Left ventricle myocardium inferior (tissue), 1 donor: ENCODE measurements around the gene C1orf21. TPM values are rescaled to one million over a fixed set of nuclear protein-coding genes. Genes with fewer than 3 reads are reported as not detected.

ENCODE experiments used
- DNase-seq: peaks from one replicate; pipeline ENCODE4 v3.0.0-alpha.2; 2020
- H3K27ac ChIP-seq: fragments of 200-600 bp; replicated peaks from 2 replicates; pipeline ENCODE4 v1.8.0; 2021
- H3K27me3 ChIP-seq: fragments of 200-600 bp; 2 replicates; pipeline ENCODE4 v1.8.0; 2021; ENCODE audit warnings: low read depth
- H3K36me3 ChIP-seq: fragments of 200-600 bp; 2 replicates; pipeline ENCODE4 v1.8.0; 2021
- H3K4me1 ChIP-seq: fragments of 200-600 bp; 2 replicates; pipeline ENCODE4 v1.8.0; 2021
- H3K4me3 ChIP-seq: fragments of 200-600 bp; 2 replicates; pipeline ENCODE4 v1.8.0; 2021; ENCODE audit warnings: mild to moderate bottlenecking, moderate library complexity
- H3K9me3 ChIP-seq: fragments of 200-600 bp; replicated peaks from 2 replicates; pipeline ENCODE4 v1.8.0; 2021
- intact Hi-C: fragments of 100-400 bp; cut with micrococcal nuclease; formaldehyde crosslinking; loops from one replicate; pipeline ENCODE4 v1.11.0; 2022
- total RNA-seq: library from RNA; stranded (reverse); fragmentation: NEBNext Ultra II Directional; extraction: Animal tissue kit (Norgen Biotek cat#: 25700); gene quantifications from one replicate; pipeline ENCODE4 v1.2.1, GENCODE V29; 2021
- TF ChIP-seq, protein P1 (sequence below): fragments of 200-600 bp; IDR thresholded peaks from 2 replicates; pipeline ENCODE4 v1.8.0; 2021; ENCODE audit warnings: antibody characterized with exemption, mild to moderate bottlenecking, borderline replicate concordance
- donor health status: DM: no; HTN: yes; CAD: no; lungs with severe emphysema.

C1orf21 gene
- total RNA-seq, 1 donor from 2014 or later, result 79.9 TPM

DNA sequence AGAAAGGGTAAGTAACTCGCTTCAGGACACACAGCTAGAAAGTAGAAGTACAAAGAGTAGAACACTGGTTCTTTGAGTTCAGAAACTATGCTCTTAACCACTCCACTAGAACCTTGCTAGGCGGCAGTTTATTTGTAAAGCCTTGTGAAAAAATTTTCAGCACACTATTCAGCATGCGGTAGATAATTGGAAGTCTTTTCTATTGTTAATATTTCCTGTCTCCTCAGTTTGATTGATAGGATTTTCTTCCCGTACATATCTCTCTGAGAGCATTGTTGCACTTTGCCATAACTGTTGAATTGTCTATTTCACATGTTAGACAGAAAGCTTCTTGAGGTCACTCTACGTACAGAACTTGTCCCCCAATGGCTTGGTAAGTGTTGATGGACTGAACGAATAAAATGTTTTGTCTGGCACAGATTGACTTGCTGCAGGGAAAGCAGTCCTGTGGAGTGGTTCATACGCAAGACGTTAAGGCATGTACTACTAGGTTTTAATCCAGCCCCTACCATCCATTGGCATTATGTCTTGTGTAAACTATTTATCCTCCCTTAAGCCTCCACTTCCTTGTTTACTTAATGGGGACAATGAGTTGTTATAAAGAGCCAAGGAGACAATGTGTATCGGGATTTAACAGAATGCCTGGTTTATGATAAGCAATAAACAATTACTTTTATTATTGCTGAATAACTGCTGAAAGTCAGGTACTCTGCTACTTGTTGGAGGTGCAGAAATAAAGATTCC is 35.8 kb downstream of the C1orf21 start:
- Histone ChIP-seq H3K4me3 (no peak overlapping the region), H3K27ac (no peak overlapping the region), H3K4me1 (peaks cover 94% of the 10 kb centered on the region), H3K27me3 (no peaks in the 10 kb centered on the region), H3K36me3 (no peaks in the 10 kb centered on the region), H3K9me3 (no peaks in the 10 kb centered on the region)
- intact Hi-C loops, result no loop called here
- no peak for DNase-seq
- TF ChIP-seq, protein P1, sequence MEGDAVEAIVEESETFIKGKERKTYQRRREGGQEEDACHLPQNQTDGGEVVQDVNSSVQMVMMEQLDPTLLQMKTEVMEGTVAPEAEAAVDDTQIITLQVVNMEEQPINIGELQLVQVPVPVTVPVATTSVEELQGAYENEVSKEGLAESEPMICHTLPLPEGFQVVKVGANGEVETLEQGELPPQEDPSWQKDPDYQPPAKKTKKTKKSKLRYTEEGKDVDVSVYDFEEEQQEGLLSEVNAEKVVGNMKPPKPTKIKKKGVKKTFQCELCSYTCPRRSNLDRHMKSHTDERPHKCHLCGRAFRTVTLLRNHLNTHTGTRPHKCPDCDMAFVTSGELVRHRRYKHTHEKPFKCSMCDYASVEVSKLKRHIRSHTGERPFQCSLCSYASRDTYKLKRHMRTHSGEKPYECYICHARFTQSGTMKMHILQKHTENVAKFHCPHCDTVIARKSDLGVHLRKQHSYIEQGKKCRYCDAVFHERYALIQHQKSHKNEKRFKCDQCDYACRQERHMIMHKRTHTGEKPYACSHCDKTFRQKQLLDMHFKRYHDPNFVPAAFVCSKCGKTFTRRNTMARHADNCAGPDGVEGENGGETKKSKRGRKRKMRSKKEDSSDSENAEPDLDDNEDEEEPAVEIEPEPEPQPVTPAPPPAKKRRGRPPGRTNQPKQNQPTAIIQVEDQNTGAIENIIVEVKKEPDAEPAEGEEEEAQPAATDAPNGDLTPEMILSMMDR, result no peak

DNA sequence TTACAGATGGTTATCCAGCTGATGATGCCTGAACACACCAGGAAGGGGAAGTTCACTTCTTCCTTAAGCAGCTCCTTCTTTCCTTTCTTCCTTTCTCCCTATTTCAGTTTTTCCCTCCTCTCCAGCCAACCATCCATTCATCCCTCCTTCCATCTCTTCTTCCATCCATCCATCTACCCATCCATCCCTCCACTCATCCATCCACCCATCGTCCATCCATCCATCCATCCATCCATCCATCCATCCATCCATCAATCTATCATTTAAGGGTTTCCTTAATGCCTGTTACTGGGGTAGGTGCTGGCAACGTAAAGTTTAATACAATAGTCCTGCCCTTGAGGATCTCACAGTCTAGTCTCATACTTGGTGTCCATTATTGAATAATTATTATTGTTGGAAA is 36.8 kb downstream of the C1orf21 start:
- H3K4me1 ChIP-seq, result peaks cover 87% of the 10 kb centered on the region
- H3K9me3 ChIP-seq, result no peaks in the 10 kb centered on the region
- intact Hi-C loops, result no loop called here
- H3K27me3 ChIP-seq, result no peaks in the 10 kb centered on the region
- DNase-seq, result no peak
- no peaks in the 10 kb centered on the region for H3K36me3 ChIP-seq
- H3K4me3 ChIP-seq, result no peak overlapping the region
- H3K27ac ChIP-seq, result no peak overlapping the region
- TF ChIP-seq, protein P1, result no peak

DNA sequence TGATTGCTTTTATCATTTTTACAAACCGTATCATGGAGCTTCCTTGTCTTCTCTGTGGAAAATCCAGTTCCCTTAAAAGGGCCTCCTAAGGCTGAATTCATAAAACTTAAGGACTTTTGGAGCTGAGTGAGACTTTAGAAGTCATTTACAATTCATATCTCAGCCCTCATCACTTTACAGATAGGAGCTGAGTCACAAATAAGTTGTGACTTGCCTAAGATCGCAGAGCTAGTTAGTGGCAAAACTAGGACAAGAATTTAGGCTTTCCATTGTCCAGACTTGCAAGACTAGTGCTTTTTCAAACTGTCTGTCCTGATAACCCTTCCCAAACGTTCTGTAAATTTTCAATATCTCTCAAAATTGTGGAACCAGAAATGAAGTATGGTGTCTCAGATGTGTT is 37.3 kb downstream of the C1orf21 start:
- Histone ChIP-seq H3K9me3 (no peaks in the 10 kb centered on the region), H3K4me3 (no peak overlapping the region), H3K27me3 (no peaks in the 10 kb centered on the region), H3K27ac (no peak overlapping the region), H3K36me3 (no peaks in the 10 kb centered on the region), H3K4me1 (peaks cover 87% of the 10 kb centered on the region)
- no peak for DNase-seq
- TF ChIP-seq, protein P1, result no peak
- intact Hi-C loops, result no loop called here

DNA sequence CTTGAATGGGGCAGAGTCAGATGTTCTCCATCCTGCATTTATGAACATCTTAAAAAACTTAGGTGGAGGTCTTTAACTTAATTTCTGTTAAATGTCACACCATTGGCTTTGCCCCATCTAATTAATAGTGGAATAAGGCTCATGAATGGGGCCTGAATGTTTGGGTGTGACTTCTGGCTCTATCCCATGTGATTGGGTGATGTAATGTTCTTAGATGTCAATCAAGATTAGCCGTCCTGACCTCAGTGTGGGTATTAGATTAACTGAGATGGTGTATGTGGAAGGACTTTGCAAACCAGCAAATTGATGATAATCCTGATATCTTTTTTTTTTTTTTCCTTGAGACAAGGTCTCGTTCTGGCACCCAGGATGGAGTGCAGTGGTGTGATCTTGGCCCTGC is 38.1 kb downstream of the C1orf21 start:
- H3K4me1 ChIP-seq, result peaks cover 83% of the 10 kb centered on the region
- H3K9me3 ChIP-seq, result no peaks in the 10 kb centered on the region
- H3K27me3 ChIP-seq, result no peaks in the 10 kb centered on the region
- TF ChIP-seq, protein P1, result no peak
- no peak overlapping the region for H3K4me3 ChIP-seq
- no peaks in the 10 kb centered on the region for H3K36me3 ChIP-seq
- intact Hi-C loops, result no loop called here
- no peak for DNase-seq
- no peak overlapping the region for H3K27ac ChIP-seq

DNA sequence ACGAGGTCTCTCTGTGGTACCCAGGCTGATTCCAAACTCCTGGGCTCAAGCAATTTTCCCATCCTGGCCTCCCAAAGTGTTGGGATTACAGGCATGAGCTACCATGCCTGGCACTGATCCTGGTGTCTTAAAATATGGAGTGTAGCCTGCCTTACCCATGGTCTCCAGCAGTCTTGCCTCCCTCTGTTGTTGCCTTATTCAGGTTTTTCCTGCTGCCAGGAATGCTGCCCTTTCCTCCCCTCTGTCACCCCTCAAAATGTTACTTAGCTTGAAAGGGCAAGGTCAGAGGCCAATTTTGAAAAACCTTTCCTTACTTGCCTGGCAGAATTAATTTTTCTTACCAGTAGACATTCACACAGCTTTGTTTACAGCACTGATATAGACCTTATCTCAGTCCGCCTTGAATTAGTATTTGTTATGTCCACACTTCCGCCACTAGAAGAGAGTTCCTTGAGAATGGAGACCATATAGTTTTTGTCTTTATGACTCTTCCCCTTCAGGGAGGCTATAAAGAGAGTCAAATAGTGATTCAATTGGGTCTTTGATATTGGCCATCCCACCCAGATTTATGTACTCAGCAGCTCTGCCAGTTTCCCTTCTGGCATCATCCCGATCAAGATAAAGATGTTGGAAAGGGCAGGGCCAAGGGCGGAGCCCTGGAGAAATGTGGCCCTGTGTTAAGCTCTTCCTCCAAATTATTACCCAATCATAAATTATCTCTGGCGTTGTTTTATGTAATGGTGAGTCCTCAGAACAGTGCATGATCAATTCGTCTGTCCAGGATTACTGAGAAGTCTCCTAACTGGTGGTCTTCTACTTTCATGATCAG is 38.8 kb downstream of the C1orf21 start:
- intact Hi-C loops, result no loop called here
- TF ChIP-seq, protein P1, result no peak
- Histone ChIP-seq H3K4me1 (peaks cover 75% of the 10 kb centered on the region), H3K4me3 (no peak overlapping the region), H3K36me3 (no peaks in the 10 kb centered on the region), H3K27me3 (no peaks in the 10 kb centered on the region), H3K27ac (no peak overlapping the region), H3K9me3 (no peaks in the 10 kb centered on the region)
- DNase-seq, result no peak
